ENCODE results near the gene HOOK1. TPM values are rescaled to one million over a fixed set of nuclear protein-coding genes. Genes with fewer than 3 reads are reported as not detected.
A peak's percentile ranks its signal among the peaks of the same experiment; 100 is the strongest.
"Not testable (repeated sequence)": the region's sequence is repeated elsewhere in the genome, so short reads cannot be mapped to it uniquely, and the experiment has no call there.

The HOOK1 gene
- polyA plus RNA-seq, 10 donors = 1.2 to 4.5 (median 2.3) TPM

GRCh38 chr1:59885160-59885832 lies 70.5 kb downstream of the HOOK1 start:
- DNase-seq = peak in 1 of 3 donors; percentile 9

- no peak for DNase-seq
Measured at GRCh38 chr1:59892841-59893811, 78.4 kb downstream of the HOOK1 start.

- no peak for DNase-seq
Measured at GRCh38 chr1:59897165-59897564, 82.4 kb downstream of the HOOK1 start.

GRCh38 chr1:59898927-59899326 lies 84.2 kb downstream of the HOOK1 start:
- no peak for DNase-seq

DNA sequence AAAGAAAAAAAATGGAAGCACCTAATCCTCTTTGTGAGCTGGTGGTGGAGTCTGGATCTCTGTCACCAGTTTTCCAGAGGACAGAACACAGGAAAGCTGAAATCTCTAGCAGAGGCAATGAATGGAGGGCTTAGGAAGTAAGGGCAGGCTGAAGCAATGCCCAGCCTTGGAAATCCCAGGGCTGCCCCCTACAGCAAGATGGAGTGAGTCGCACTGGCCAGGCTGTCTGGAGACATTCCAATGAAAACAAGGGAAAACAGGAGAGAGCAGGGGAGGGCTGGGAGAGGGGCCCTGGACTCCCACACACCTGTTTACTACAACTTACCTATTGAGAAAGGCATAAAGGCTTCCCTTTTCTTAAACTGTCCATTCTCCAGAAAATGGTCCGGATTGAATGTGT lies 85.9 kb downstream of the HOOK1 start:
- DNase-seq = no peak

- DNase-seq = no peak
Measured at GRCh38 chr1:59901770-59902388, 87.1 kb downstream of the HOOK1 start.

DNA sequence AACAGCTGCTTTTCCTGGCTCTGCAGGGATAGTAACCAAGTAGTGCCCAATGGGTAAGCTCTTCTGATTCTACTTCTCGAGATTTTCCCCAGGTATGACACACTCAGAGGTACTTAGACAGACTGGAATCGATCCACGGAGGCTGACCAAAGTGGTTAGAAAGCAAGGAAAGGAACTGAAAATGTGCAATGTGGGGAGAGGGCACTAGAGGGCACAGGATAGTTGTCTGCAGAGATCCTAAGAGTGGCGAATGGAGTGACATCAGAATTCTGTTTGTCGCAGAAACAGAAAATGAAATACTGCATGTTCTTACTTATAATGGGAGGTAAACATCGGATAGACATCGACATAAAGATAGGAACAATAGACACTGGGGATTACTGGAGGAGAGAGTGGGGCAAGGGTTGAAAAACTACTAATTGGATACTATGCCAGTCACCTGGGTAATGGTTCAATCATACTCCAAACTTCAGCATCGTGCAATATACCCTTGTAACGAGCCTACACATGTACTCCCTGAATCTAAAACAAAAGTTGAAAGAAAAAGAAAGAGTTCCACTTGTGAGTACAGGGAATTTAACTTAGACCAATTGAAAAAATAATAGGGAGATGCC lies 88.5 kb downstream of the HOOK1 start:
- DNase-seq = peak in 1 of 3 donors; percentile 20

DNA sequence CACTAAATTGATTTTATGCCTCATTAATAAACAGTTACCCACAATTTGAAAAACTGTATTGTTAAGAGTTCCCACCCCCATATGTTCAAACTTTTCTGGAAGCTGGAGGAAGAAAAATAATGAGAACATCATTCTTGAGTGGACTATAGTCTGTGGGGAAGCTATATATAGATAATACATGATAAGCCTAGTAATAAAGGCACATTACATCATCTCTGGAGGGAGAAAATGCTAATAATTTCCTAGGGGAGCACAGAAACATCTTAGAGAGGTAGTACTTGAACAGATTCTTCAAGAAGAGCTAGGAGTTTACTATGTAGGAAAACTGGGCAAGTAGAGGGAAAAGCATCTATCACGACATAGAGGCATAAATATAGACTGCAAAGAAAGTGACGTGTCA lies 92.2 kb downstream of the HOOK1 start:
- no peak for DNase-seq

DNA sequence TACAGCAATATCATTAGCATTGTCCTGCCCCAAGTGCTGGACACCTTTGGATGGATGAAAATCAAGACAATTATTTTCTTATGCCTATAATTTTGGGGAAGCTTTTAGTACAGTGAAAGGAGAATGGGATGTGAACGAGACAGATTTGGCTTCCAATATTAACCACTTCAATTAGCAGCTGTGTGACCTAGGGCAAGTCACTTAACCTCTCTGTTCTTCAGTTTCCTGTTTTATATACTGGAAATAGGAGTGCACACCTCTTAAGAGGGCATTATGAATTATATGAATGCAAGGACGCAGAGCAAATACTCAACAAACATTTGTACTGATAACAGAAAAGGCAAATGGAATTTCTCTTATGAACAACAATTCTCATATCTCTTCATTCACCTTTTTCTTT lies 93.3 kb downstream of the HOOK1 start:
- no peak for DNase-seq

GRCh38 chr1:59908682-59909081 lies 93.9 kb downstream of the HOOK1 start:
- DNase-seq = no peak

DNA sequence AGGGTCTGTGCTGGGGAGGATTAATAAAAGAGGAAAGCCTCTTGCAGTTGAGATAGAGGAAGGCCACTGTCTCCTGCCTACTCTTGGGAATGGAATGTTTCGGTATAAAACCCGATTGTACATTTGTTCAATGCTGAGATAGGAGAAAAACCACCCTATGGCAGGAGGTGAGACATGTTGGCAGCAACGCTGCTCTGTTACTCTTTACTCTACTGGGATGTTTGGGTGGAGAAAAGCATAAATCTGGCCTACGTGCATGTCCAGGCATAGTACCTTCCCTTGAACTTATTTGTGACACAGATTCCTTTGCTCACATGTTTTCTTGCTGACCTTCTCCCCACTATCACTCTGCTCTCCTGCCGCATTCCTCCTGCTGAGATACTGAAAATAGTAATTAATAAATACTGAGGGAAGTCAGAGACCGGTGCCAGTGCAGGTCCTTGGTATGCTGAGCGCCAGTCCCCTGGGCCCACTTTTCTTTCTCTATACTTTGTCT lies 100.1 kb downstream of the HOOK1 start:
- DNase-seq = not testable (repeated sequence)

DNA sequence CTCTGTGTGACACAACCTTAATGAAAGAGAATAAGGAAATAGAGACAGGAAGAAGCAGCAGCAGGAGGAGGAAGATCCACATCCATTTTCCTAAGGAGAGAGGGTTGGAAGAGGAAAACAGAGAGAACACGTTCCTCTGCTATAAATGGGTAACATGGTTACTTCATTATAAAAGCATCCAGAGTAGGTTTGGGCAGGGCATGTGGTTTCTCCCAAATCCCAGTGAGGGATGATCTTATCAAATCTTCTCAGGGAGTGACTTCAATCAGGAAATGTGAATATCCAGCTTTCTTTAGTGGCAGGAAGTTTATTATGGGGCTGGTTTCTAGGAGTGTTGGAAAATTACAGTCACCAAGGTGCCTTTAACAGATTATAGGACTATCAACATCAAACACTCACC lies 100.8 kb downstream of the HOOK1 start:
- no peak for DNase-seq

DNA sequence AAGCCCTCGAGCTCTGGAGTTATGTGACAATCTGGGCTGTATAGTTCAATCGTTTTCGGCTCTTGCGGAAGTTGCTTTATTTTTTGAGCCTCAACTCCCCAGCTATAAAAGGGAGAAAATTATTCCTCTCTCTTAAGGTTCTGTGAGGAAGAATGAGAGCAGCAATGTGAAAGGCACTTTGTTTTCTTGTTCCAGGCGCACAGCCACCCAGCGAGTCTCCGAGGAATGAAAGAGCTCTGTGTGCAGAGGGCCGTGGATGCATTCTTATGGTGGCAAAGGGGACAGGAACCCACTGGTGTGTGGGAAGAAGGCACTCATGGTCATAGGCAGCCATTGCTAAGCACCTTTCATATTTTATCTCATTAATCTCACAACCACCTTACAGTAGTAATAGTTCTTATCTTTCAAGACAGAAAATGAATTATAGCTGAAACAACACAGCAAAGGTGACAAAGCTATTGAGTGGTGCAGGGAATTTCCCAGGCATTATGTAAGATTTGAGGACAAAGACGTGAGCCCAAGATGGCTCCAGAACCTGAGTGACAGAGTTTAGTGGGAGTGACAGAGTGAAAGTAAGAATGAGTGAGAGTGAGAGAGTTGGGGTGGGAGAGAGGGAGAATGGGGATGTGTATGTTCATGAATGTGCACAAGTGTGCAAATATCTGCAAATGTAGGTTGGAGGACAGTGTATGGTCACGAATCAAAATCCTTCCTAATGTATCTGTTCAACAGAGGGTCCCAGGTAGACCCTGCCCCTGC lies 102.5 kb downstream of the HOOK1 start:
- DNase-seq = no peak

DNA sequence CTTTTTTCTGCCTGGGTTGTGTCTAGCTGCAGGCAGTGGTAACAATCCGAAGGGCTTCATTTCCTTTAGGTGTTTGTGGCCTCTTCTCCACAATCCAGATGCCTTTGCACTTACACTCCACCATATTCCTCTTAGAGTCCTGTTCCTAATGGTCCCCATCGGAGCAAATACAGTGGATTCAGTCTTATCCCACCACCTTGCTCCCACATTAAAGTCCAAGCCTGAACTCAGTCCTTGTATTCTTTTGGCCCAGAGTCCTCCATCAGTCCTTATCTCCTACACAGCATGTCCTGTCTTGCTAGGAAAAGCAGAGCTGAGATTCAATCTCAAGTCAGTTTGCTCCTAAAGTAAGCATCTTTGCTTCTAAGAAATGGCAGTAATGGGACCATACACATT lies 103.0 kb downstream of the HOOK1 start:
- DNase-seq = no peak

GRCh38 chr1:59919746-59920145 lies 105.0 kb downstream of the HOOK1 start:
- no peak for DNase-seq

- DNase-seq = peak; percentile 6 to 37 (median 15)
Measured at GRCh38 chr1:59921258-59921899, 106.6 kb downstream of the HOOK1 start.

GRCh38 chr1:59924653-59925052 lies 109.9 kb downstream of the HOOK1 start:
- no peak for DNase-seq
